ENCODE measurements around the gene SLC22A4.

Gene SLC22A4

DNA sequence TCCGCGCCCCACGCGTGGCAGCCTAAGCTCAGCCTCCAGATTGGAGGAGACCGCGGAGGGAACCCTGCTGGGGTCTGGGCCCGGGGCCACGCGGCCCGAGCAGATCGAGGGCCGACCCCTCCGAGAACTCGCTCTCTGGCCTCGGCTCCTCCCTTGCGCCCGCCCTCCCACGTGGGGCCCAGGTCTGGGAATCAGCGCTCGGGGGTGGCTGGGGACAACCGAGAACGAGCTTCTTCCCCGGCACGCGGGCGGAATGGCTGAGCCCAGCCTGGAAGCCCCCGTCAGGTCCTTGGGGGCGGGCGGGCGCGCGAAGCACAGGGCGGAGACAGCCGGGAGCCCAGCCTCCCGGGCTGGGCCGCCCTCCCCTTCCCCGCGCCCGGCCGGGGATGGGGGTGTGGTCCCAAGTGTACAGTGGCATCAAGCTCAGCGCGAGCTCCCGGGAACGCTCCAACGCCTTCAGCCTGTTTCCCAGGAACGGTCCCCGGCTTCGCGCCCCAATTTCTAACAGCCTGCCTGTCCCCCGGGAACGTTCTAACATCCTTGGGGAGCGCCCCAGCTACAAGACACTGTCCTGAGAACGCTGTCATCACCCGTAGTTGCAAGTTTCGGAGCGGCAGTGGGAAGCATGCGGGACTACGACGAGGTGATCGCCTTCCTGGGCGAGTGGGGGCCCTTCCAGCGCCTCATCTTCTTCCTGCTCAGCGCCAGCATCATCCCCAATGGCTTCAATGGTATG is at the start of gene SLC22A4:
Gene SLC22A4 (plus strand): TSS at position 403 of the 736 bp plus-strand sequence. CDS start 223 bp downstream, at position 626.
- DNase-seq (ENCODE audit: low read depth, low spot score), result peak; percentile 83

DNA sequence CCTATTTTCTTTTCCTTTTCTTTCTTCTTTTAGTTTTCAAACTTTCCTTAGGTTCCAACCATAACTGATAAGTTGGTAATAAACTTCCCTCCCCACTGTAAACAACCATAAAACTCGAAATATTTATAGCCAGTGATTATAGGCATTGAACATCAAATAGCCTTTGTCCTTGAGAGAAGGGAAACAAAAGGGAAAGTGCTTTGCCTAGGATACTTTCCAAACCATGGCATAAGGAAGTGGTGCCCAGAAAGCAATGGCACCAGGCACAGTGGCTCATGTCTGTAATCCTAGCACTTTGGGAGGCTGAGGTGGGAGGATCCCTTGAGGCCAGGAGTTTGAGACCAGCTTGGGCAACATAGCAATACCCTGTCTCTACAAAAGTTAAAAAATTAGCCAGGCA is 48.6 kb upstream of the SLC22A4 start:
- no peak for DNase-seq (ENCODE audit: low read depth, low spot score)

DNA sequence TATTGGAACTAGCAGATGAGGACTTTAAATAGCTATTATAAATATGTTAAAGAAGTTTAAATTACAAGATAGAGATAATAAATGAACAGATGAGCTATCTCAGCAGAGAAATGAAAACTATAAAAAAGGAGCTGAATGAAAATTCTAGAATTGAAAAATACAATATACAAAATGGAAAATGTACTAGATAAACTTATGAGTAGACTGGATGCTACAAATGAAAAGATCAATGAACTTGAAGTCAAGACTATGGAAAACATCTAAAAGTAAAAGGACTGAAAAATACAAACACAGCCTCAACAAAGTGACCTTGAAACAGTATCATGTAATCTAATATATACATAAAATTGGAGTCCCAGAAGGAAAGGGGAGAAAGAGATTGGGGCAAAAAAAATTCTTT is 47.4 kb upstream of the SLC22A4 start:
- no peak for DNase-seq (ENCODE audit: low read depth, low spot score)

DNA sequence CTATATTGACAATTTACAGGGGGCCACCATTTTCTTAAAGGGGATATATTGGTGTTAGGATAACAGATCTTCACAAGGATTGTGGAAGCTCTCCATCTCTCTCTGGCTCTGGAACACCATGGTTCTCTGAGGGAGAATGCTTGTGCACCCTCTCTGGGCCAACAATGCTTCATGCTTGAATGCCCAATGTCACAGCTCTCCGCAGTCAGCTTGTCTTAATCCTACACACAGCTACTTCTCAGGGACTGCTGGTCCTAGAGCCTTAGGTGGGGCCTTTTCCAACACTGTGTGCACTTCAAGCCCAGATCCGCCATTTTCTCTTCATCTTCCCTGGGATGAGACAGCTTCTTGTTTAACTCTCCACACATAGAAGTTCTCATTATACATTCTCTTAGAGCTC is 43.6 kb upstream of the SLC22A4 start:
- DNase-seq (ENCODE audit: low read depth, low spot score), result no peak

DNA sequence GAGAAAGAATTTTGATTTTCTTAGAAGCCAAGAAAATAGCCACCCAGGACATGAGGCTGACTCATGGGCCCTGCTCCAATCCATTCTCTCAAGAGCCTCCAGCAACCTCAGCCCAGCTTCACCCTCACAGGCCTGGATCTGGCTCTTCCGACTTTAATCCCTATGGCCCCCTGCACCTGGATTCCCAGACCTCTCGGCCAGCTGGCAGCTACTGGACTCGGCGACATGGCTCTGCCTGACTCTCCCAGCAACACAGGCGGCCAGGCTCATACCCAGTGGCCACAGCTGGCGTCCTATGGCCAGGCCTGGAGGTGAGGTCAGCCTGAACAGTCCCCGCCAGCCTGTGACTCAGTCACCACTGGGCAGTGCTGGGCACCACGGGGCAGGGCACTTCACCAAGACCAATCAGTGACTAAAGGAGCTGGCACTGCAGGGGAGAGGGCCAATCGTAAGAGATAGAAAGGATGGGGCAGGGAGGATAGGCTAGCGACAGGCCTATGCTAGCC is 42.9 kb upstream of the SLC22A4 start:
- no peak for DNase-seq (ENCODE audit: low read depth, low spot score)

DNA sequence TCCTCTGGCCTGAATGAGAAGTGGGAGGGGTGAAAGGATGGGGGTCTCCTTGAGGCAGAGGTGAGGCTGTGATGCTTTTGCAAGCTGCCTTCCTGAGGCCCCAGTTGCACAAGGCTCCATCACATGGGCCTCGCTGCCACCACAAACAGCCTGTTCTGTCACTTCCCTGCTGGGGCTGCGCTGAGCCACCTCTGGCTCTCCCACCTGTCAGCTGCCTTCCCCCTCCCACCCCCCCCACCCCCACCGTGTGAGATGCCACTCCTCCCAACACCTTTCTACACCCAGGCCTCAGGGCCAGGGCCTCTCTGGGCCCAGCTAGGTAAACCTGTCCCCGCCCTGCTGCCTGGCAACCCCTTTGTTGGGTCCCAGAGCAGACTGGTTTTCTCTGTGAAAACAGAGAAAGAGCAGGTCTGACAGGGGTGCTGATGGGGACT is 41.2 kb upstream of the SLC22A4 start:
- no peak for DNase-seq (ENCODE audit: low read depth, low spot score)

DNA sequence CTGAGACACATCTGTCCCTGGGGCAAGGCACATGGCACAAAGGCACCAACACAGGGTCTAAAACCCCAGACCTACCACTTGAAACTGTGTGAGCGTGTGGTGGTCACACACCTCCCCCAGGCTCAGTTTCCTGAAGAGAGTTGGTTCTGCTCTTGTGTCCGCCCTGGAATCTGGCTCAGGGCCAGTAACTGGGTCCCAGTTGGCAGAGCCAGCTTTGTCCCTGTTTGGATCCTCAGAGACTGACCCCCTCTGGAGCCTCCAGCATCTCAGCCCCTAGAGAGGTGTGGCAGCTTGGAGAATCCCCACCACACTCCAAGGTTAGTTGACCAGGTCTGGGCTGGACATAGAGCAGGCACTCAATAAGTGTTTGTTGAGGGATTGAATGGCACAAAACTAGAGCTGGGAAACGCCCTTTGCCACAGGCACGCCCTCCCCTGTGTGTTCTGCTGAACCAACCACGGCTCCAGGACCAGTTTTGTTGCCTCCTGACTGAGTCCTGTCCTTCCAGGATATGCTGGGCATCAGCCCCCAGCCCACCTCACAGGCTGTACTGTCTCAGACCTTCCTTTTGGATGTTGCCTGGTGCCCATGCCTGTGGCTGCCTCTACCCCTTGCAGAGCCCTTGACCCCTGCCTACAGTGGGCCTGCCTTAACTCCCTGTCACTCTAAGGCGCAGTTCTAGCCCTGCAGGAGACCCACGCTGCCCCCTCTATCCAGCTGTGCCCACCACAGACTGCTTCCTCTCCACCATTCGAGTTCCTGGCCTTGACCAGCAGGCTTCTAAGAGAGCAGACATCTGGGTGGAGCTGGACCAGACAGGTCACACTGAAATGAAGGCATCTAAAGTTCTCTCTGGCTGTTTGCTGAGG is 40.5 kb upstream of the SLC22A4 start:
- no peak for DNase-seq (ENCODE audit: low read depth, low spot score)

DNA sequence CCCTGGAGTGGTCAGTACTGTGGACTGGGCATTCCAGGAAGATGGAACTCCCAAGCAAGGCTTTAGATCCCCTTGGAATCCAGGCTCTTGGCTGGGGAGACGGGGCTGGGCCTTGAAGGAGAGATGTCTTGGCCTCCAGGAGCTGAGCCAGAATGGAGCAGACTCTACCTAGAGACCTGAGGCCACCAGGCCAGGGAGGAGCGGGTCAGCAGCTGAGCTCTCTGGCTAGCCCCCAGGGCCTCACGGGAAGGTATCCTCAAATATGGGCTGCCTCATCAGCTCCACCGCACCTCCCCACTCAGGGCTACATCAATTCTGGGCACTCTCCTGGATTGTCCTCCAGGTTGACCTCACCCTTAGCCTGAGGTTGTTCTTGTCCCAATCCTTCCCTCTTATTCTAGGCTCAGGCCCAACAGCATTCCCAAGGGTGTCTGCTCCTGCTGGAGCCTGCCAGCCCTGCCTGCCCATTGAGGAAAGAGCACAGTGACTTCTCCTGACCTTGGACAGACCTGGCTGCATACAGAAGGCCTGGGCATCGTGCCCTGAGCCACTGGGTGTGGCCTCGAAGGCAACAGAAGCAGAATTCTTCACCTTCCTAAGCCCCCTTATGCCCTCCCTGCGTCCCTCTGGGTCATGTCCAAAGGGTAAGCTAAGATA is 39.7 kb upstream of the SLC22A4 start:
- no peak for DNase-seq (ENCODE audit: low read depth, low spot score)

DNA sequence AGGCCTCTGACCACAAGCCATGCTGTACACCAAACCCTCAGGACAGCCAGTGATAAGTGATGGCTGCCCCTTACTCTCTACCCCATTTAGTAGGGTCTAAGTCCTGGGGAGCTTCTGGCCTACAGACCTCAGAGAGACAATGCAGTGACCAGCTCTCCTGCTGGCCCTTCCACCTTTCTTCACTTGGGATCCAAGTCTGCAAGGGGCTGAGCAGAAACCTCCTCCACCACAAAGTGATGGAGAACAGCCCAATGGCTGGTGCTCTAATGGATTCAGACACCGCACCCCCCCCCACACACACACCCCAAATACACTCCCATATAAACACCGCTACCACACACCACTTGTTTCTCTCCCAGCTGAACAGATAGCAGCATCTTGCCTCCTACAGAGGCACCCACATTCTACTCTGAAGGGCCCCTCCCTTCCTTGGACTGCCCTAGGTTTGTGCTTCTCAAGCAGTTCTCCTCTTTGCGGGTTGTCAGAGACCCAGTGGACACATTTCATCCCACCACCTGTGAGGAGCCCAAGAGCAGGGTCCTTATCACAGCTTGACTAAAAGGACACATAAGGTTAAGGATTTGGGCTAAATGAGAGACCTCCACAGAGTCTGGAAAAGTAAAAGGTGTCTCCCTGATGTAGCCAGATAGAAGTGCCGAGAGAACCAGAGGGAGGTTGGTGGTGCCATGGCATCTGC is 38.0 kb upstream of the SLC22A4 start:
- no peak for DNase-seq (ENCODE audit: low read depth, low spot score)

DNA sequence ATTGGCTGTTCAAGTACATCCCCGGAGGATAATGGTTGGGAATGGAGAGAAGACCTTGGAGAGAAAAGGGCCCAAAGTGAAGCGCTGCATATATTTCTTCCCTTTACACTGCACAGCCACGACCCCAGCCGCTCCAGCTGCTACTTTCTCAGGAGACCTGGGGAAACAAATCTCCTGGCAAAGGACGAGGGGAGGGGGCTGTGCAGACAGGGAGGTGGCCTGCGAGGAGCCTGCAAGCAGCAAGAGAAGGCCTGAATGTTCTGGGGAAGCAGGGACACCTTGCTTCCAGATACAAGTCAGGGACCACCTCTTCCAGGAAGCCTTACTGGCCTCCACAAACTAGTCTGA is 37.4 kb upstream of the SLC22A4 start:
- no peak for DNase-seq (ENCODE audit: low read depth, low spot score)

DNA sequence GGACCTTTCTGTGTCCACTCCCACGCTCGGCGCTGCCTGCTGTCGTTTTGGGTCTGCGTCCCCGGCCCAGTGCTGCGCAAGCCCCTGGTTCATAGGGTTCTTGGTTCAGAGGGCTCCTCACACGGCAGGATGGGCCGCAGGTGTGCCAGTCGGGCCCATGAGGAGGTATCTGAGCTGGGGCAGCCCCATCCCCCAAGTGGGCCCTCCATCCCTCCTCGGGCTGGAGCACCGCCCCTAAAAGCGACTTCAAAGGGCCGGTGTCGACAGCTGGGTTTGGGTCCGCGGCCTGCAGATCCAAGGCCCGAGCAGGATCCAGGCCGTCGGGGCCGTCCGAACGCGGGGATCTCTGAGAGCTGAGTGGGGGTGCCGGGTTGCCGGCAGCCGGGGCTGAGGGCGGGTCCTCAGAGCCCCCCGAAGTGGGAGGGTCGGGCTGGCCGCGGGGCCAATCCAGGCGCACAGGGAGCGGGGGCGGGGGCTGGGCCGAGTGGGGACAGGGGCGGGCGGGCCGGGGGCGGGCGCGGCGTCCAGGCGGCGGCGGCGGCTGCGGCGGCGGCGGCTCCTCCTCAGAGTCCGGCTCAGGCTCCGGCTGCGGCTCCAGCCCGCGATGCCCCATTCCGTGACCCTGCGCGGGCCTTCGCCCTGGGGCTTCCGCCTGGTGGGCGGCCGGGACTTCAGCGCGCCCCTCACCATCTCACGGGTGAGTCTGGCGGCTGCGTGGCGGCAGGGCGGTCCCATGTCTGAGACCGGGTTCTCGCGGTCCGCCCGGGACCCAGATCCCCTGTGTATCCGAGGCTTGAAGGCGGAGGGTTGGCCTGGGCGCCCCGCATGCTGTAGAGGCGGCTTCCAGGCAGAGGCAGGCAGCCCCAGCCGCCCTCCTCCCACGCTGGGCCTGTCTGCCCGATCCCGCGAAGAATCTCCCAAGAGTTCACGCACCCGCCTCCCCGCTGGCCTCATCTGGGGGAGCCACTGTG is 36.8 kb upstream of the SLC22A4 start, which contains the start of gene PDLIM4:
Gene PDLIM4 (plus strand): TSS at position 566 of the 971 bp plus-strand sequence. CDS start 39 bp downstream, at position 605.
- no peak for DNase-seq (ENCODE audit: low read depth, low spot score)

DNA sequence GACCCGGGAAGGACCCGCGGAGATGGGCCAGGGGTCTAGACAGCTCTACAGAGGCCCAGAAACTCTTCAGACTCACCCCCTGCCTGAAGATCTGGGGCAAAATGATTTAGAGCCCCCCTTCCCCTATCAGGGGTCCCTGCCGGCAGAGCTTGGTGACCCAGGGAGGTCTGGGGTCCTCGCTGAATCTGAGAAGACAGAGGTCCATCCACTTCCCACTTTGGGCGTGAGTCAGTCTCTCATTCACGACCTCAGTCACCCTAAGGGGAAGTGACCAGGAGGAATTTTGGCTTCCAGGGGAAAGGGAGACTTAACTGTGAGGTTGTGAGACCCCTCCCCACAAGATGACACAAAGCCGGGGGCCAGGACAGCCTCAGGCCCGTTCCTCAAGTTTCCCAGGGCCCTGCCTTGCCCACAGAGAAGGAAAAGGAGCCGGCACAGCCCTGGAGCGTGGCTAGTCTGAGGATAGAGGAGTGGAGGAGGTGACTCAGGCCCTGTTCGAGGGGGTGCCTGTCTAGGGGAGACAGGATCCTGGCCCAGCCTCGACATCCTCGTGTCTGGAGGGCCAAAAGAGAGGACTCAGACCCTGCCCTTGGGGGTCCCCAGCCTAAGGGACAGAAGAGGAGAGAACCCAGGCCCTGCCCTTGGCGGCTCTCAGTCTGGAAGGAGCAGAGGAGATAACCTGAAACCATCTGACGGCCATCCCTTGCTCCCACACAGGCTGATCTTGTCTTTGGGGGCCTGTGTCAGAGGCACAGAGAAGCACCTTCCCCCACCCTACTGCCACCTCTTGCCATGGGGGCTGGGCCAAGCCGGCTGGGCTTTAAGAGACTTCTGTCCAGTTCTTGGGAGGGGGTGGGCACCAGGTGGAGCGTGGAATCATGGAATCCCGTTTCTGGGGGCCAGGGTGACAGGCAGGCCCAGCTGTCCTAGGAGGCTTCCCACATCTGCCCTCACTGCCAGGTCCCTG is 35.8 kb upstream of the SLC22A4 start:
- DNase-seq (ENCODE audit: low read depth, low spot score), result no peak

DNA sequence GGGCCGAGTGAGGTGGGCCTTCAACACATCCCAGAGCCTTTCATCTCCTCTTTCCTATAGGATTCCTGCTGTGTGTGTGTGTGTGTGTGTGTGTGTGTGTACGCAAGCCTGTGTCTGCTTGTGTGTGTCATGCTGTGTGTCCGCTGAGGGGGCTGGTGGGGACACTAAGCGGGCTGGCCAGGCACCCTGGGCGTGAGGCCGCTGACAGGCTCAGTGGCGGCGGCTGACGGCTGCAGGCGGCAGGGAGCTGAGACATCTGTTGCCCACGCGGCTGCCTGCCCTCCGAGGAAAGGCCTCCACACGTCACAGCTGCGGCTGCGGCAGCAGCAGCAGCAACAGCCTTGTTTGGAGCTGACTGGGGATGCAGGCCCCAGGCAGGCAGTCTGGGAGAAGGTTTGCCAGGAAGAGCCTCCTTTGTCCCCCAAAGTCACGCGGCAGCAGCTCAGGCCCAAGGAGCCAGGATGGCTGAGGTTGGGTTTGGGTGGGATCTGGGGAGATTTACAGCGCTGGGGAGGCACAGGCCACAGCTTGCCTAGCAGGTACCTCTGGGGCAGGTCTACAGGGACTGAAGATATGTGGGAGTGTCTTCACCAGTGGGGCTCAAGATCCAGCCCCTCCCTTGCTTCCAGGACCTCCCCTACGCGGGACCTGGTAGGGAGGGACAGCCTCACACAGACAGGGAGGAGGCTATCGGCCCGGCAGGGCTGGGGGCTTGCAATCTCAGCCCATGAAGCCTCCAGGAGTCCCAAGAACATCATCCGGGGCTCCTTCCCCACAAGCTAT is 34.9 kb upstream of the SLC22A4 start:
- no peak for DNase-seq (ENCODE audit: low read depth, low spot score)

DNA sequence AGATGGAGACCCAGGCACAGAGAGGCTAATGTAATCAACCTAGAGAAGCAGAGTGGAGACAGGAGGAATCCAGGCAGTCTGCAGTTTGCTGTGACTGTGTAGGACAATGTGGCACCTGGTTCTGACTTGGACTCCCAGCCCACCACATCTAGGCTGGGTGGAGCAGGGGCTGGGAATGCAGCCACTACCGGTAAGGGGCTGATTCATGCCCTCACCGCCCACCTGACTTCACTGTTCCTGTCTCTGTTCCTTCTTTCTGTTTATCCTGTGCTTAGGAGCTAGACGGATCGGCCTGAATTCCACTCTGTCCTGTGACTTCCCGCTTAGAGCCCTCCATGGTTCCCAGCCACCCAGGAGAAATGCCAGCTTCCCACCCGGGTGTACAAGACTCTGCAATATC is 34.1 kb upstream of the SLC22A4 start:
- no peak for DNase-seq (ENCODE audit: low read depth, low spot score)

DNA sequence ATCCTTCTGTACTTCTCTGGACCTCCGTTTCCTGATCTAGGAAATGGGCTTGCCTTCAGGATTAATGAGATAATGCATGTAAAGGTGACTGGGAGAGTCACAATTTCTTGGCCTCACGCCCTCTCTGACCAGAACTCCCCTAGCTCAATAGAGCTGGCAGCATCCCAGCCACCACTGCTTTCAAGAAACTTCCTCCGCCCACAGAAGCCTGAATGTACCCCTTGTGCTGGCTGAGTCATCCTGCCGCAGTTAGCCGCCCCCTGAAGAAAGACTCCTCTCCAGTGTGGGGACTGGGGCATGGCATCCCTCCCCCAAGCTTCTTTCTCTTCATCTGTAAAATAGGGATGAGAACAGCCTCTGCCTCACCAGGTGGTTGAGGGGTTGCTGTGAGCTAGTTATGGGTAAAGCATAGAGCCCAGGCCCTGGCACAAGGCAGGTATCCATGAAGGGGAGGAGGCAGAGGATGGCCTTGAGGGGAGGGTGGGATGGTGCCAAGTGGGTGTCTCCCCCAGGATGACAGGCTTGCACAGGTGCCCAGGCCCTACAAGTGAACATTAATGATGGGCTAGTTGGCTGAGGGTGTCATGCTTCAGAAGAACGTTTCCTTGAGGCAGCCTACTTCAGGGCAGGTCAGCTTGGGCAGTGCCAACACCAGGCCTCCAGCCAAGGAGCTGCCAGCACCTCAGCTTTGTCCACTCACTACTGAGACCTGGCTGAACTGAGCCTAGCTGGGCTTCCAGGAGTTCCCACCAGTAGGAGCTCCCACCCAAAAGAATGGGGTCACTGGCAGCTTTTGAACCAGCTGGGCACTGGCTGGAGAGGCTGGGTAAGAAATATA is 33.3 kb upstream of the SLC22A4 start:
- peak; percentile 14 for DNase-seq (ENCODE audit: low read depth, low spot score)

DNA sequence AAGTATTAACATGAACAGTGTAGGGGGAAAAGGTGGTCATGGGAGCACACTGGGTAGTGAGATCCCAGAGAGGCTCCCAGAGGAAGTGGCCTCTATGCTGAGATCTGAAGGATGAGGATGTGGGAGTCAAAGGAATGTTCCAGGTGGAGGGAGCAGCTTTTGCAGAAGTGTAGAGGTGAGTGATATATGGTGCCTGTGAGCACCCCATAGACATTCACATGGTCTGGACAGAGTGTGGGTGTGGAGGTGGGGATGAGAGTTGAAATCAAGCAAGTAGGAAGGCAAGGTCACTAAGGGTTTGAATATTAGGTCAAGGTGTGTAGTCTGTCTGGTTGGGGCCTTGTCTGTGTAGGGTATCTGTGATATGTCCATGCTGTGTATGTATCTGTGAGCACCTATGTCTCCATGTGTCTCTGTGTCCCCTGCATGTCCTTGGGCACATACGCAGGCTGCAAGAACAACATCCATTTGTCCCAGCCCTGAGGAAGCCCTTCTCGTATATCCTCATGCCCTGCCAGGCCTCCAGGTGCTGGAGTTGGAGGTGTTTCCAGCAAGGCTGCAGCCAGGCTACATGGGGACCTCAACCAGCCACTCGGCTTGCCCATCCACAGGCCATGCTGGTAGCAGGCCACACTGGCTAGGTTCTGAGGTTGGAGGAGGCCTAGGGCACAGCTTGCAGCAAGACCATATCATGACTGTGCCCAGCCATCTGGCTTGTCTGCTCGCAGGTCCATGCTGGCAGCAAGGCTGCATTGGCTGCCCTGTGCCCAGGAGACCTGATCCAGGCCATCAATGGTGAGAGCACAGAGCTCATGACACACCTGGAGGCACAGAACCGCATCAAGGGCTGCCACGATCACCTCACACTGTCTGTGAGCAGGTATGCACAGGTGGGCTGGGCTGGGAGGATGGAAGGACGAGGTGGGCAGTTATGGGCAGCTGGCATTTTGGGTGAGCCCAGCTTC is 32.0 kb upstream of the SLC22A4 start:
- no peak for DNase-seq (ENCODE audit: low read depth, low spot score)
